Measurements from ENCODE around the gene RDH12. TPM values are rescaled to one million over a fixed set of nuclear protein-coding genes. Genes with fewer than 3 reads are reported as not detected.
"Not testable (repeated sequence)": the region's sequence is repeated elsewhere in the genome, so short reads cannot be mapped to it uniquely, and the experiment has no call there.

RDH12 gene
- total and polyA plus RNA-seq, 2 donors (not counting 3 experiments of a cell fraction or from before 2014, with no cell fraction given) = not detected

DNA sequence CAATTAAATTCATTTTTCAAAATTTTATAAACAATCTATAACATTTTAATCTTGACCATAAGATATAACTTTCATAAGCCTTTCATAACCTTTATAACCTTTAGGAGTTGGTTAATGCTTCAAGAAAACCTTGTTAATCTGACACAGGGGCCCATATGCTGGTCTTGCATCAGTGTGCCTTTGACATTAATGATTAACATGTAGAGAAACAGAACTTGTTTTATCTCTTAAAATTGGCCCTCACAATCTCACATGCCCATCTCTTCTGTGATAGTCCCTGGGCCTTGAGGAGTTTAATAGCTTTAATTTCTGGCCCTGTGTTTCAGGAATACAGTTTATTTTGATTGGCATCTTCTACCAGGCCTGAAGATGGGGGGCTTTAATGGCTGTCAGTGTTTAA lies 7.7 kb downstream of the RDH12 start:
- H3K27ac ChIP-seq (ENCODE audit: insufficient read depth, low read depth, low read length); dilution Hi-C loops (cut with MboI; ENCODE audit: extremely low pct_ligation_motif_present, low sequenced_read_pairs); H4K20me1 ChIP-seq (replicated peaks; ENCODE audit: control insufficient read depth, extremely low read depth, insufficient read depth, low read length); H3K4me1 ChIP-seq (ENCODE audit: control insufficient read depth, extremely low read depth, insufficient read depth, low read length); H3K4me3 ChIP-seq (replicated peaks in 1 of 3; ENCODE audit: insufficient read depth in 1 of 3, low read depth in 1 of 3, low read length in 3 of 3); CTCF ChIA-PET; H3K36me3 ChIP-seq (ENCODE audit: control insufficient read depth in 2 of 2, extremely low read depth in 1 of 2, insufficient read depth in 2 of 2, low read length in 2 of 2); DNase-seq (ENCODE audit: low read depth, low spot score); FAIRE-seq; H3K9me1 ChIP-seq (replicated peaks; ENCODE audit: control insufficient read depth, extremely low read depth, insufficient read depth, low read length); POLR2A ChIA-PET; BruUV-seq (replicated peaks); H3K9me3 ChIP-seq (replicated peaks; ENCODE audit: control insufficient read depth, insufficient read depth, low read length); H3K79me2 ChIP-seq (ENCODE audit: control insufficient read depth, insufficient read depth, low read length); H3K4me2 ChIP-seq (ENCODE audit: insufficient read depth, low read length); H3K27me3 ChIP-seq (ENCODE audit: control insufficient read depth in 2 of 2, insufficient read depth in 2 of 2, low read length in 2 of 2); H3K9ac ChIP-seq (replicated peaks; ENCODE audit: extremely low read depth, insufficient read depth, low read length); H2AFZ ChIP-seq (ENCODE audit: low read depth, low read length): not testable (repeated sequence)
- intact Hi-C loops (cut with micrococcal nuclease) = loop anchor here (10.0 kb wide), 1 partner anchor 1215 kb away; no protein-coding TSS in a partner anchor

DNA sequence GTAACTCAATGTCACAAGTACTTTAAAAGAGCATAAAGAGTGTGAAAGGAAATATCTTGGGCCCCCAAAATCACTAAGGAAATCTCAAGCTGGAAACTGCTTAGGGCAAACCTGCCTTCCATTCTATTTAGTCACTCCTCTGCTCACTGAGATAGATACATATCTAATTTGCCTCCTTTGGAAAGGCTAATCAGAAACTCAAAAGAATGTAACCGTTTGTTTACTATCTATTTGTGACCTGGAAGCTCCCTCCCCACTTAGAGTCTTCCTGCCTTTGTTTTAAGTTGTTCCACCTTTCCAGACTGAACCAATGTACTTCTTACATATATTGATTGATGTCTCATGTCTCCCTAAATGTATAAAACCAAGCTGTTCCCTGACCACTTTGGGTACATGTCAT lies 8.1 kb downstream of the RDH12 start:
- H3K27me3 ChIP-seq (ENCODE audit: control insufficient read depth in 2 of 2, insufficient read depth in 2 of 2, low read length in 2 of 2); H3K9me3 ChIP-seq (replicated peaks; ENCODE audit: control insufficient read depth, insufficient read depth, low read length); H4K20me1 ChIP-seq (replicated peaks; ENCODE audit: control insufficient read depth, extremely low read depth, insufficient read depth, low read length); FAIRE-seq; H3K9me1 ChIP-seq (replicated peaks; ENCODE audit: control insufficient read depth, extremely low read depth, insufficient read depth, low read length); H3K4me2 ChIP-seq (ENCODE audit: insufficient read depth, low read length); CTCF ChIA-PET; H3K9ac ChIP-seq (replicated peaks; ENCODE audit: extremely low read depth, insufficient read depth, low read length); POLR2A ChIA-PET; H2AFZ ChIP-seq (ENCODE audit: low read depth, low read length); H3K79me2 ChIP-seq (ENCODE audit: control insufficient read depth, insufficient read depth, low read length); H3K27ac ChIP-seq (ENCODE audit: insufficient read depth, low read depth, low read length); BruUV-seq (replicated peaks); DNase-seq (ENCODE audit: low read depth, low spot score); H3K4me3 ChIP-seq (replicated peaks in 1 of 3; ENCODE audit: insufficient read depth in 1 of 3, low read depth in 1 of 3, low read length in 3 of 3); H3K4me1 ChIP-seq (ENCODE audit: control insufficient read depth, extremely low read depth, insufficient read depth, low read length); H3K36me3 ChIP-seq (ENCODE audit: control insufficient read depth in 2 of 2, extremely low read depth in 1 of 2, insufficient read depth in 2 of 2, low read length in 2 of 2); dilution Hi-C loops (cut with MboI; ENCODE audit: extremely low pct_ligation_motif_present, low sequenced_read_pairs): not testable (repeated sequence)
- intact Hi-C loops (cut with micrococcal nuclease) = loop anchor here (10.0 kb wide), 1 partner anchor 1215 kb away; no protein-coding TSS in a partner anchor

DNA sequence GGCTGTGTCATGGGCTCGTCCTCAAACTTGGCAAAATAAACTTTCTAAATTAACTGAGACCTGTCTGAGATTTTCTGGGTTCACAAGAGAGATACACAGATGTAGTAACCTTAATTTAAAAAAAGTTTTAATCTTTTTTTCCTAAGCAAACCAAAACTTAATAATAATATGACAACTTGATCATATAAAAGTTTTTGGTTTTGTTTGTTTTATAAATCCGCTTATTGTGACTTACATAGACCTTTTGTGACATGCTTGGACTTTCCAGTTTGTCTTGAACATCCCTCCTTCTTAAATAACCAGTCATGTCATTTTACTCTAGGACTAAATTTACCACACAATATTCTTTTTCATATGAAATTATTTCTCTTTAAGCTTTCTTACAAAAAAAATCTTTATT lies 8.5 kb downstream of the RDH12 start:
- ChIA-PET POLR2A (no interaction called here), CTCF (no interaction called here)
- no TSS peak for BruUV-seq (replicated peaks)
- DNase-seq (ENCODE audit: low read depth, low spot score) (no peak), FAIRE-seq (no peak)
- Histone ChIP-seq H3K9me3 (replicated peaks; ENCODE audit: control insufficient read depth, insufficient read depth, low read length) (no peaks in the 10 kb centered on the region), H3K9ac (replicated peaks; ENCODE audit: extremely low read depth, insufficient read depth, low read length) (no peak overlapping the region), H3K36me3 (ENCODE audit: control insufficient read depth in 2 of 2, extremely low read depth in 1 of 2, insufficient read depth in 2 of 2, low read length in 2 of 2) (no peaks in the 10 kb centered on the region), H3K4me3 (replicated peaks in 1 of 3; ENCODE audit: insufficient read depth in 1 of 3, low read depth in 1 of 3, low read length in 3 of 3) (no peak overlapping the region), H2AFZ (ENCODE audit: low read depth, low read length) (no peak overlapping the region), H3K79me2 (ENCODE audit: control insufficient read depth, insufficient read depth, low read length) (no peaks in the 10 kb centered on the region), H4K20me1 (replicated peaks; ENCODE audit: control insufficient read depth, extremely low read depth, insufficient read depth, low read length) (no peaks in the 10 kb centered on the region), H3K4me2 (ENCODE audit: insufficient read depth, low read length) (no peak overlapping the region), H3K27ac (ENCODE audit: insufficient read depth, low read depth, low read length) (no peak overlapping the region), H3K27me3 (ENCODE audit: control insufficient read depth in 2 of 2, insufficient read depth in 2 of 2, low read length in 2 of 2) (peaks cover 0 to under 1% of the 10 kb centered on the region in 2 experiments), H3K9me1 (replicated peaks; ENCODE audit: control insufficient read depth, extremely low read depth, insufficient read depth, low read length) (no peaks in the 10 kb centered on the region), H3K4me1 (ENCODE audit: control insufficient read depth, extremely low read depth, insufficient read depth, low read length) (no peaks in the 10 kb centered on the region)
- dilution Hi-C loops (cut with MboI; ENCODE audit: extremely low pct_ligation_motif_present, low sequenced_read_pairs) = no loop called here
- TF ChIP-seq MYC (IDR thresholded peaks at IDR 0.05; ENCODE audit: low read depth, low read length) (no peak), FOS (IDR thresholded peaks at IDR 0.05; ENCODE audit: borderline replicate concordance, insufficient read depth, low read length) (no peak), CTCF (IDR thresholded peaks at IDR 0.05; ENCODE audit: extremely low read depth in 1 of 2, insufficient read depth in 1 of 2, low read depth in 1 of 2, low read length in 2 of 2) (no peak), EZH2 (IDR thresholded peaks at IDR 0.05; ENCODE audit: borderline replicate concordance, low read depth, low read length, severe bottlenecking) (no peak)
- intact Hi-C loops (cut with micrococcal nuclease) = no loop called here
